CD4-positive, alpha-beta memory T cell (primary cell): Measurements from ENCODE around the gene SOBP. TPM values are rescaled to one million over a fixed set of nuclear protein-coding genes. Genes with fewer than 3 reads are reported as not detected.
A peak's percentile ranks its signal among the peaks of the same experiment; 100 is the strongest.

Source experiments
- CTCF ChIA-PET: fragments of 350-600 bp; sonication (Branson Sonifier 250); formaldehyde crosslinking; loops from one replicate; lab custom pipeline; 2021; ENCODE audit warnings: inconsistent platforms; ENCODE audit not compliant: partially characterized antibody; lab: Charles Lee
- POLR2A ChIA-PET: fragments of 350-600 bp; sonication (Branson Sonifier 250); formaldehyde crosslinking; loops from one replicate; lab custom pipeline; 2021; ENCODE audit not compliant: partially characterized antibody; lab: Charles Lee
- DNase-seq, 5 donors: peaks; one replicate each; pipeline versions ENCODE4 v3.0.0 to v3.0.0-alpha.2; 2020 to 2022; ENCODE audit warnings: mixed read lengths in 1 of 5
- H3K27ac ChIP-seq: one replicate; pipeline ENCODE4 v1.7.0; 2013; ENCODE audit warnings: low read depth, low read length
- H3K27me3 ChIP-seq: 2 replicates; pipeline ENCODE4 v1.7.0; 2013; ENCODE audit warnings: mild to moderate bottlenecking, low read length, moderate library complexity; ENCODE audit not compliant: insufficient read depth
- H3K36me3 ChIP-seq: 2 replicates; pipeline ENCODE4 v1.7.0; 2013; ENCODE audit warnings: mild to moderate bottlenecking, low read length, moderate library complexity; ENCODE audit not compliant: insufficient read depth
- H3K4me1 ChIP-seq: 2 replicates; pipeline ENCODE4 v1.7.0; 2013; ENCODE audit warnings: mild to moderate bottlenecking, low read length, moderate library complexity; ENCODE audit not compliant: insufficient read depth
- H3K4me3 ChIP-seq, 2 donors: one replicate each; pipeline ENCODE4 v1.7.0; 2013; ENCODE audit warnings: low read length in 2 of 2, mild to moderate bottlenecking in 1 of 2
- H3K9me3 ChIP-seq, 2 donors: one replicate each; pipeline ENCODE4 v1.7.0; 2013; ENCODE audit warnings: low read length in 2 of 2, control low read depth in 1 of 2; ENCODE audit not compliant: control insufficient read depth in 1 of 2
- H3K27ac Mint-ChIP-seq, 7 donors: one replicate each; pipeline ENCODE4 v1.8.0; 2020 to 2021; ENCODE audit warnings: mixed read lengths in 7 of 7, mild to moderate bottlenecking in 6 of 7, inconsistent platforms in 3 of 7, moderate library complexity in 3 of 7
- H3K27me3 Mint-ChIP-seq, 2 donors: one replicate each; pipeline ENCODE4 v1.8.0; 2020 to 2021; ENCODE audit warnings: mixed read lengths in 2 of 2
- H3K36me3 Mint-ChIP-seq, 2 donors: one replicate each; pipeline ENCODE4 v1.8.0; 2020 to 2021; ENCODE audit warnings: mixed read lengths in 2 of 2, inconsistent platforms in 1 of 2, mild to moderate bottlenecking in 1 of 2
- H3K4me1 Mint-ChIP-seq, 4 donors: one replicate each; pipeline ENCODE4 v1.8.0; 2020 to 2021; ENCODE audit warnings: mixed read lengths in 4 of 4, mild to moderate bottlenecking in 1 of 4
- H3K4me3 Mint-ChIP-seq, 8 donors: one replicate each; pipeline ENCODE4 v1.8.0; 2020 to 2021; ENCODE audit warnings: mixed read lengths in 8 of 8, mild to moderate bottlenecking in 7 of 8, moderate library complexity in 6 of 8, inconsistent platforms in 3 of 8
- H3K9me3 Mint-ChIP-seq, 8 donors: one replicate each; pipeline ENCODE4 v1.8.0; 2020 to 2021; ENCODE audit warnings: mixed read lengths in 8 of 8, mild to moderate bottlenecking in 5 of 8, inconsistent platforms in 3 of 8, moderate library complexity in 1 of 8
- intact Hi-C: fragments of 100-400 bp; cut with micrococcal nuclease; formaldehyde crosslinking; loops from one replicate; pipeline ENCODE4 v1.15.1; 2023
- polyA plus RNA-seq, 2 donors: library from polyadenylated mRNA; unstranded; fragments of 300-500 nt; fragmentation: Illumina TruSeq; gene quantifications; one replicate each; pipeline ENCODE4 v1.2.3, GENCODE V29; 2021
- total RNA-seq, 2 experiments: library from RNA; stranded (reverse); gene quantifications; one replicate each; pipeline ENCODE4 v1.2.3, GENCODE V29; 2021

Gene SOBP
- total and polyA plus RNA-seq, 4 experiments from 2014 or later = 0.10 TPM; not detected in 3

DNA sequence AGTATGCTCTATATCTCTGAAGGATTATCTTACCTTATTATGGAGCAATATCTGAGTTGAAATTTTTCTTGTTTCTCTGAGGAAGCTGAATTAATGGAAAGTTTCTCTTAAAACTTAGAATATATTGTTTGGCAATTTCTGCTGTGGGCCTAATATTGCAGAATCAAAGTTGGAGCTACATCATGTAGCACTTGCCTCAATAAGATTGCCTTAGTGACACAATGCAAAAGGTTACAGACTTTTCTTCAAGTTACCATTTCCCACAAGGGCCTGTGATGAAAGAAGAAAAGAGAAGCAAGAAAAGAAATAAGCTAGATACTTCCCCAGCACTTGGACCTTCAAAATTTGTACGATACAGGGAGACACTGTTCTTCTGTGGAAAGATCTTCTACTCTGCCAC is 151.2 kb downstream of the SOBP start:
- CTCF ChIA-PET = no interaction called here
- Mint-ChIP-seq H3K4me1 (no peaks in the 10 kb centered on the region), H3K9me3 (no peaks in the 10 kb centered on the region), H3K4me3 (no peak overlapping the region), H3K36me3 (no peaks in the 10 kb centered on the region), H3K27me3 (peaks cover 6 to 33% of the 10 kb centered on the region in 2 donors), H3K27ac (no peak overlapping the region)
- Histone ChIP-seq H3K4me3 (no peak overlapping the region), H3K4me1 (no peaks in the 10 kb centered on the region), H3K36me3 (no peaks in the 10 kb centered on the region), H3K9me3 (no peaks in the 10 kb centered on the region), H3K27me3 (no peaks in the 10 kb centered on the region), H3K27ac (no peak overlapping the region)
- DNase-seq = no peak
- intact Hi-C loops = no loop called here
- POLR2A ChIA-PET = no interaction called here

DNA sequence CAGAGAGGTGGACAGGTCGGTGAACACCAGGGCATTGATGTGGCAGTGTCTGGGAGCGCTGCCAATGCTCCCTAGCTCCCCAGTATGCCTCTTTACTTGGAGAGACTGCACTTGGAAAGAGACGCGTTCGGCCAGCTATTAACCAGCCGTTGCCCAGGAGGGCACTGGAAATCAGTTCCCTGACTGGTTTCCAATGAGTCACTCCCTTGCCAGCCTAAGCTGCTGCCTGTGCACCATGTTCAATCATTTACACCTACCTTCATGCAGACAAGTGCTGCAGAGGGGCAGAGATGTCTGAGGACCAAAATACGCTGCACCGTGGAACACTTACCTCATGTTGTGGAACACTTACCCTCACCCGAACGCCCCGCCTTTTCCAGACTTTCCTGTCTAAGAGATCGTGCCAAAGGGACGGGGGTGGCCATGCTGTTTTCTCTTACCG is 151.6 kb downstream of the SOBP start:
- no peaks in the 10 kb centered on the region for H3K36me3 ChIP-seq
- no peaks in the 10 kb centered on the region for H3K9me3 Mint-ChIP-seq
- H3K27ac ChIP-seq = no peak overlapping the region
- H3K27ac Mint-ChIP-seq = peak overlapping the region in 1 of 7 donors; percentile 23
- CTCF ChIA-PET = no interaction called here
- no peaks in the 10 kb centered on the region for H3K4me1 ChIP-seq
- no peak overlapping the region for H3K4me3 ChIP-seq
- no peak for DNase-seq
- no peaks in the 10 kb centered on the region for H3K9me3 ChIP-seq
- intact Hi-C loops = no loop called here
- H3K4me3 Mint-ChIP-seq = no peak overlapping the region
- H3K4me1 Mint-ChIP-seq = no peaks in the 10 kb centered on the region
- peaks cover 6 to 28% of the 10 kb centered on the region in 2 donors for H3K27me3 Mint-ChIP-seq
- no peaks in the 10 kb centered on the region for H3K36me3 Mint-ChIP-seq
- POLR2A ChIA-PET = no interaction called here
- no peaks in the 10 kb centered on the region for H3K27me3 ChIP-seq

DNA sequence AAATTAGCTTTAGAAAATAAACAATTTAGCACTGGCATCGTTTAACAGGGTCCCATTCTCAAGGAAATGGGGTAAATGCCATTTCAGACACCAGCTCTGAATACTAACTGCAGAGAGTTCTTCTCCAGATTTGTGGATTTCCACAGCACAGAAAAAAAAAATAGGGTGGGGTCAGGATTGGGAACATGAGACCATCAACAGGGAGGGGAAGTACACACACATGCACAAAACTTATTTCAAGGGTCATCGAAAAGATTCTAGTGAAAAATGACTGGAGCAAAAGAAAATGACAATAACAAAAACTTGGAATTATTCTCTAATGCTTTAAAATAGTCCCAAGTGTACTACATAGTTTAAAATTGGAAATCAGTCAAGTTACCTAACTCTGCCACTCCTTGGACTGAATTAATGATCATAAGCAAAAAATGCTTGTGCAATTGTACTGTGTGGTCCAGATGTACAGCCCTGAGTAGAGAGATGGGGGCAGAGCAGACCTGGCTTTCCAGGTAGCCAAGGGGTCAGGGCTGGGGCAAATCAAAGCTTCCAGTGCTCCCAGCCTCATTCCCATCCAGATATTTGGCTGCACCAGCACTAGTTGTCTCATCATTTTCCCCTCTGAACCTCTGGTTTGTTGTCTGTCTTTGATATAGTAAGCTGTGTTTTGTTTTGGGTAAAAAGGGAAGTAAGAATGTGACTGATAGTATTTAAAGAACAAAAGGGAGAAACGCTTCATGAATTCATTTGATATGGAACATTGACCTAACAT is 152.4 kb downstream of the SOBP start:
- H3K27ac Mint-ChIP-seq = no peak overlapping the region
- H3K27me3 Mint-ChIP-seq = peaks cover 6 to 24% of the 10 kb centered on the region in 2 donors
- no peaks in the 10 kb centered on the region for H3K4me1 Mint-ChIP-seq
- H3K4me1 ChIP-seq = no peaks in the 10 kb centered on the region
- H3K36me3 ChIP-seq = no peaks in the 10 kb centered on the region
- no peak for DNase-seq
- no peak overlapping the region for H3K4me3 Mint-ChIP-seq
- POLR2A ChIA-PET = no interaction called here
- no peaks in the 10 kb centered on the region for H3K9me3 Mint-ChIP-seq
- H3K27ac ChIP-seq = no peak overlapping the region
- H3K27me3 ChIP-seq = no peaks in the 10 kb centered on the region
- CTCF ChIA-PET = interaction anchor here (0.9 to 1.7 kb wide), 2 partner anchors 206 to 224 kb away, joined by 3 to 4 read pairs; no protein-coding TSS in a partner anchor
- H3K36me3 Mint-ChIP-seq = no peaks in the 10 kb centered on the region
- intact Hi-C loops = no loop called here
- no peaks in the 10 kb centered on the region for H3K9me3 ChIP-seq
- no peak overlapping the region for H3K4me3 ChIP-seq

- Histone ChIP-seq H3K9me3 (no peaks in the 10 kb centered on the region), H3K4me1 (no peaks in the 10 kb centered on the region), H3K36me3 (no peaks in the 10 kb centered on the region), H3K4me3 (no peak overlapping the region), H3K27me3 (no peaks in the 10 kb centered on the region), H3K27ac (no peak overlapping the region)
- no peaks in the 10 kb centered on the region for H3K9me3 Mint-ChIP-seq
- no peaks in the 10 kb centered on the region for H3K4me1 Mint-ChIP-seq
- H3K4me3 Mint-ChIP-seq = no peak overlapping the region
- intact Hi-C loops = no loop called here
- ChIA-PET CTCF (interaction anchor here (0.9 to 1.7 kb wide), 2 partner anchors 205 to 224 kb away, joined by 3 to 4 read pairs; no protein-coding TSS in a partner anchor), POLR2A (no interaction called here)
- H3K27me3 Mint-ChIP-seq = peaks cover 6 to 21% of the 10 kb centered on the region in 2 donors
- no peak for DNase-seq
- H3K27ac Mint-ChIP-seq = no peak overlapping the region
- H3K36me3 Mint-ChIP-seq = no peaks in the 10 kb centered on the region
These were observed 153.0 kb downstream of the SOBP start for GRCh38 chr6:107642861-107643328.

- Mint-ChIP-seq H3K4me1 (no peaks in the 10 kb centered on the region), H3K36me3 (no peaks in the 10 kb centered on the region), H3K9me3 (no peaks in the 10 kb centered on the region), H3K27me3 (peaks cover 3 to 21% of the 10 kb centered on the region in 2 donors), H3K4me3 (no peak overlapping the region), H3K27ac (no peak overlapping the region)
- intact Hi-C loops = no loop called here
- Histone ChIP-seq H3K4me3 (no peak overlapping the region), H3K27ac (no peak overlapping the region), H3K27me3 (no peaks in the 10 kb centered on the region), H3K4me1 (no peaks in the 10 kb centered on the region), H3K36me3 (no peaks in the 10 kb centered on the region), H3K9me3 (no peaks in the 10 kb centered on the region)
- POLR2A ChIA-PET = no interaction called here
- CTCF ChIA-PET = no interaction called here
- DNase-seq = no peak
These were observed 154.6 kb downstream of the SOBP start for GRCh38 chr6:107644513-107644912.

GRCh38 chr6:107645740-107646139 is 155.8 kb downstream of the SOBP start:
- Mint-ChIP-seq H3K27ac (no peak overlapping the region), H3K36me3 (no peaks in the 10 kb centered on the region), H3K4me1 (no peaks in the 10 kb centered on the region), H3K27me3 (peaks cover 3 to 11% of the 10 kb centered on the region in 2 donors), H3K9me3 (peaks cover 0 to 2% (median 0%) of the 10 kb centered on the region in 8 donors), H3K4me3 (no peak overlapping the region)
- Histone ChIP-seq H3K4me1 (no peaks in the 10 kb centered on the region), H3K27ac (no peak overlapping the region), H3K4me3 (no peak overlapping the region), H3K27me3 (no peaks in the 10 kb centered on the region), H3K9me3 (no peaks in the 10 kb centered on the region), H3K36me3 (no peaks in the 10 kb centered on the region)
- no peak for DNase-seq
- ChIA-PET CTCF (no interaction called here), POLR2A (no interaction called here)
- intact Hi-C loops = no loop called here

- Mint-ChIP-seq H3K27me3 (peaks cover 2 to 9% of the 10 kb centered on the region in 2 donors), H3K4me1 (peaks cover 0 to under 1% (median 0%) of the 10 kb centered on the region in 4 donors), H3K36me3 (no peaks in the 10 kb centered on the region), H3K4me3 (no peak overlapping the region), H3K9me3 (peaks cover 0 to 2% (median 0%) of the 10 kb centered on the region in 8 donors), H3K27ac (no peak overlapping the region)
- DNase-seq = no peak
- Histone ChIP-seq H3K9me3 (no peaks in the 10 kb centered on the region), H3K27me3 (no peaks in the 10 kb centered on the region), H3K4me1 (no peaks in the 10 kb centered on the region), H3K27ac (no peak overlapping the region), H3K4me3 (no peak overlapping the region), H3K36me3 (no peaks in the 10 kb centered on the region)
- intact Hi-C loops = no loop called here
- ChIA-PET POLR2A (no interaction called here), CTCF (no interaction called here)
These were observed 156.3 kb downstream of the SOBP start for GRCh38 chr6:107646176-107646575.
